Activated CD4-positive, alpha-beta T cell treated with anti-CD3 and anti-CD28 coated beads for 36 hours (primary cell): ENCODE data around the gene HUWE1. TPM values are rescaled to one million over a fixed set of nuclear protein-coding genes. Genes with fewer than 3 reads are reported as not detected.

Experiments used
- ATAC-seq: fragments of 200-7000 bp; cut with Tn5 transposase; one replicate; pipeline ENCODE4 v1.10.0; 2021; ENCODE audit warnings: mild to moderate bottlenecking, moderate library complexity
- CTCF ChIA-PET: fragments of 350-600 bp; sonication (Branson Sonifier 250); formaldehyde crosslinking; loops from one replicate; lab custom pipeline; 2021; ENCODE audit warnings: antibody characterized with exemption; lab: Charles Lee
- POLR2A ChIA-PET: fragments of 350-600 bp; sonication (Branson Sonifier 250); formaldehyde crosslinking; loops from one replicate; lab custom pipeline; 2021; ENCODE audit warnings: antibody characterized with exemption, inconsistent platforms; lab: Charles Lee
- DNase-seq: peaks from one replicate; pipeline ENCODE4 v3.0.0-alpha.2; 2020
- H3K27ac Mint-ChIP-seq: one replicate; pipeline ENCODE4 v1.8.0; 2021; ENCODE audit warnings: mixed read lengths
- H3K27me3 Mint-ChIP-seq: one replicate; pipeline ENCODE4 v1.8.0; 2021; ENCODE audit warnings: mixed read lengths
- H3K36me3 Mint-ChIP-seq: one replicate; pipeline ENCODE4 v1.8.0; 2021; ENCODE audit warnings: low read depth, mixed read lengths
- H3K4me1 Mint-ChIP-seq: one replicate; pipeline ENCODE4 v1.8.0; 2021; ENCODE audit warnings: mixed read lengths
- H3K4me3 Mint-ChIP-seq: one replicate; pipeline ENCODE4 v1.8.0; 2021; ENCODE audit warnings: mild to moderate bottlenecking, moderate library complexity, mixed read lengths
- H3K9me3 Mint-ChIP-seq: one replicate; pipeline ENCODE4 v1.8.0; 2021; ENCODE audit warnings: low read depth, mixed read lengths
- intact Hi-C, 2 experiments: fragments of 100-400 bp; cut with DNase I in 1 of 2; cut with micrococcal nuclease in 1 of 2; formaldehyde crosslinking; loops; one replicate each; pipeline versions ENCODE4 v1.14.2 to v1.15.1; 2022 to 2024; cut with DNase I, micrococcal nuclease
- total RNA-seq, 2 experiments: library from RNA; stranded (reverse); gene quantifications; one replicate each; pipeline ENCODE4 v1.2.3, GENCODE V29; 2021

The HUWE1 gene
- total RNA-seq, 2 experiments from 2014 or later: 513 to 554 TPM

- intact Hi-C loops: no loop called here
- Mint-ChIP-seq H3K36me3 (peaks cover 50% of the 10 kb centered on the region), H3K9me3 (no peaks in the 10 kb centered on the region), H3K4me1 (peaks cover 26% of the 10 kb centered on the region), H3K27me3 (no peaks in the 10 kb centered on the region), H3K27ac (no peak overlapping the region), H3K4me3 (no peak overlapping the region)
- DNase-seq (no peak), ATAC-seq (no peak)
- ChIA-PET POLR2A (interaction anchor here (0.8 kb wide), 1 partner anchor 10 kb away, joined by 3 read pairs; no protein-coding TSS in a partner anchor), CTCF (interaction anchor here (1.9 kb wide), 1 partner anchor 10 kb away, joined by 5 read pairs; no protein-coding TSS in a partner anchor)
Measured at GRCh38 chrX:53669258-53669657, 17.3 kb downstream of the HUWE1 start.

- ATAC-seq: no peak
- Mint-ChIP-seq H3K27me3 (no peaks in the 10 kb centered on the region), H3K4me3 (no peak overlapping the region), H3K4me1 (peaks cover 33% of the 10 kb centered on the region), H3K36me3 (peaks cover 53% of the 10 kb centered on the region), H3K27ac (no peak overlapping the region), H3K9me3 (no peaks in the 10 kb centered on the region)
- POLR2A ChIA-PET: no interaction called here
- CTCF ChIA-PET: interaction anchor here (0.7 kb wide), 1 partner anchor 349 kb away, joined by 3 read pairs; no protein-coding TSS in a partner anchor
- DNase-seq: no peak
- intact Hi-C loops: no loop called here
Measured at GRCh38 chrX:53666171-53666570, 20.3 kb downstream of the HUWE1 start.

- H3K4me1 Mint-ChIP-seq: peaks cover 36% of the 10 kb centered on the region
- H3K27me3 Mint-ChIP-seq: no peaks in the 10 kb centered on the region
- no peak overlapping the region for H3K4me3 Mint-ChIP-seq
- ChIA-PET CTCF (interaction anchor here (0.6 to 1.1 kb wide), 2 partner anchors 16 to 416 kb away, joined by 4 to 6 read pairs; no protein-coding TSS in a partner anchor), POLR2A (no interaction called here)
- H3K27ac Mint-ChIP-seq: no peak overlapping the region
- no peak for DNase-seq
- peaks cover 44% of the 10 kb centered on the region for H3K36me3 Mint-ChIP-seq
- no peak for ATAC-seq
- no peaks in the 10 kb centered on the region for H3K9me3 Mint-ChIP-seq
- intact Hi-C loops: no loop called here
Measured at GRCh38 chrX:53660004-53660403, 26.5 kb downstream of the HUWE1 start.

GRCh38 chrX:53659039-53659438, 27.5 kb downstream of the HUWE1 start:
- Mint-ChIP-seq H3K27me3 (no peaks in the 10 kb centered on the region), H3K27ac (peak overlapping the region; percentile 35), H3K9me3 (no peaks in the 10 kb centered on the region), H3K36me3 (peaks cover 50% of the 10 kb centered on the region), H3K4me1 (peaks cover 45% of the 10 kb centered on the region), H3K4me3 (no peak overlapping the region)
- intact Hi-C loops: no loop called here
- ATAC-seq (no peak), DNase-seq (no peak)
- POLR2A ChIA-PET: no interaction called here
- CTCF ChIA-PET: interaction anchor here (0.7 kb wide), 1 partner anchor 175 kb away, joined by 3 read pairs; no protein-coding TSS in a partner anchor

GRCh38 chrX:53656845-53657244, 29.7 kb downstream of the HUWE1 start:
- Mint-ChIP-seq H3K27ac (no peak overlapping the region), H3K4me1 (peaks cover 42% of the 10 kb centered on the region)
- POLR2A ChIA-PET: no interaction called here

GRCh38 chrX:53654376-53654775, 32.1 kb downstream of the HUWE1 start:
- peaks cover 39% of the 10 kb centered on the region for H3K4me1 Mint-ChIP-seq
- H3K4me3 Mint-ChIP-seq: no peak overlapping the region
- DNase-seq: no peak
- intact Hi-C loops: no loop called here
- ATAC-seq: no peak
- H3K9me3 Mint-ChIP-seq: no peaks in the 10 kb centered on the region
- ChIA-PET POLR2A (no interaction called here), CTCF (no interaction called here)
- peaks cover 45% of the 10 kb centered on the region for H3K36me3 Mint-ChIP-seq
- peak overlapping the region; percentile 8 for H3K27ac Mint-ChIP-seq
- no peaks in the 10 kb centered on the region for H3K27me3 Mint-ChIP-seq

More at GRCh38 chrX:53656845-53657244, 29.7 kb downstream of the HUWE1 start:
- no peak for DNase-seq
- H3K4me3 Mint-ChIP-seq: no peak overlapping the region
- H3K27me3 Mint-ChIP-seq: no peaks in the 10 kb centered on the region
- no peak for ATAC-seq
- no peaks in the 10 kb centered on the region for H3K9me3 Mint-ChIP-seq
- CTCF ChIA-PET: no interaction called here
- intact Hi-C loops: no loop called here
- peaks cover 52% of the 10 kb centered on the region for H3K36me3 Mint-ChIP-seq

- no peak for ATAC-seq
- POLR2A ChIA-PET: no interaction called here
- Mint-ChIP-seq H3K4me3 (no peak overlapping the region), H3K27ac (peak overlapping the region; percentile 37), H3K9me3 (no peaks in the 10 kb centered on the region), H3K4me1 (peaks cover 4% of the 10 kb centered on the region), H3K36me3 (peaks cover 56% of the 10 kb centered on the region), H3K27me3 (no peaks in the 10 kb centered on the region)
- intact Hi-C loops: loop anchor here in 1 of 2 experiments (5.0 kb wide), 1 partner anchor 37 kb away; no protein-coding TSS in a partner anchor
- DNase-seq: no peak
- CTCF ChIA-PET: interaction anchor here (0.9 kb wide), 1 partner anchor 331 kb away, joined by 3 read pairs; no protein-coding TSS in a partner anchor
Measured at GRCh38 chrX:53644751-53645150, 41.8 kb downstream of the HUWE1 start.

- POLR2A ChIA-PET: no interaction called here
- no peaks in the 10 kb centered on the region for H3K27me3 Mint-ChIP-seq
- peak overlapping the region; percentile 75 for H3K27ac Mint-ChIP-seq
- CTCF ChIA-PET: no interaction called here
- intact Hi-C loops: no loop called here
- DNase-seq (no peak), ATAC-seq (no peak)
- peaks cover 54% of the 10 kb centered on the region for H3K36me3 Mint-ChIP-seq
- no peak overlapping the region for H3K4me3 Mint-ChIP-seq
- H3K4me1 Mint-ChIP-seq: peaks cover 4% of the 10 kb centered on the region
- H3K9me3 Mint-ChIP-seq: no peaks in the 10 kb centered on the region
Measured at GRCh38 chrX:53642337-53642736, 44.2 kb downstream of the HUWE1 start.

- Mint-ChIP-seq H3K4me3 (no peak overlapping the region), H3K4me1 (peaks cover 4% of the 10 kb centered on the region), H3K27me3 (no peaks in the 10 kb centered on the region), H3K9me3 (no peaks in the 10 kb centered on the region), H3K36me3 (peaks cover 50% of the 10 kb centered on the region), H3K27ac (no peak overlapping the region)
- no peak for ATAC-seq
- DNase-seq: no peak
- intact Hi-C loops: no loop called here
- ChIA-PET POLR2A (no interaction called here), CTCF (no interaction called here)
Measured at GRCh38 chrX:53639257-53639656, 47.3 kb downstream of the HUWE1 start.

GRCh38 chrX:53637479-53637878, 49.0 kb downstream of the HUWE1 start:
- peaks cover 4% of the 10 kb centered on the region for H3K4me1 Mint-ChIP-seq
- H3K27ac Mint-ChIP-seq: no peak overlapping the region
- ATAC-seq (no peak), DNase-seq (no peak)
- no peaks in the 10 kb centered on the region for H3K27me3 Mint-ChIP-seq
- CTCF ChIA-PET: no interaction called here
- POLR2A ChIA-PET: no interaction called here
- no peaks in the 10 kb centered on the region for H3K9me3 Mint-ChIP-seq
- intact Hi-C loops: no loop called here
- H3K36me3 Mint-ChIP-seq: peaks cover 49% of the 10 kb centered on the region
- no peak overlapping the region for H3K4me3 Mint-ChIP-seq

- ATAC-seq: no peak
- Mint-ChIP-seq H3K9me3 (no peaks in the 10 kb centered on the region), H3K4me3 (no peak overlapping the region), H3K27ac (no peak overlapping the region), H3K27me3 (no peaks in the 10 kb centered on the region), H3K36me3 (peaks cover 70% of the 10 kb centered on the region), H3K4me1 (peaks cover 2% of the 10 kb centered on the region)
- no peak for DNase-seq
- ChIA-PET POLR2A (no interaction called here), CTCF (no interaction called here)
- intact Hi-C loops: no loop called here
Measured at GRCh38 chrX:53631156-53631555, 55.4 kb downstream of the HUWE1 start.

GRCh38 chrX:53630261-53630660, 56.3 kb downstream of the HUWE1 start:
- ChIA-PET POLR2A (no interaction called here), CTCF (no interaction called here)
- H3K36me3 Mint-ChIP-seq: peaks cover 69% of the 10 kb centered on the region
- H3K27me3 Mint-ChIP-seq: no peaks in the 10 kb centered on the region
- DNase-seq: no peak
- H3K4me1 Mint-ChIP-seq: no peaks in the 10 kb centered on the region
- no peak overlapping the region for H3K27ac Mint-ChIP-seq
- ATAC-seq: no peak
- intact Hi-C loops: no loop called here
- H3K4me3 Mint-ChIP-seq: no peak overlapping the region
- no peaks in the 10 kb centered on the region for H3K9me3 Mint-ChIP-seq
